ENCODE data around the gene ADGRG3. TPM values are rescaled to one million over a fixed set of nuclear protein-coding genes. Genes with fewer than 3 reads are reported as not detected.

The ADGRG3 gene
- total and polyA plus RNA-seq, 9 of the 15 experiments (the other 6 are each of a cell fraction or from before 2014, with no cell fraction given) = 0.09 to 0.52 (median 0.14) TPM; not detected in 3

DNA sequence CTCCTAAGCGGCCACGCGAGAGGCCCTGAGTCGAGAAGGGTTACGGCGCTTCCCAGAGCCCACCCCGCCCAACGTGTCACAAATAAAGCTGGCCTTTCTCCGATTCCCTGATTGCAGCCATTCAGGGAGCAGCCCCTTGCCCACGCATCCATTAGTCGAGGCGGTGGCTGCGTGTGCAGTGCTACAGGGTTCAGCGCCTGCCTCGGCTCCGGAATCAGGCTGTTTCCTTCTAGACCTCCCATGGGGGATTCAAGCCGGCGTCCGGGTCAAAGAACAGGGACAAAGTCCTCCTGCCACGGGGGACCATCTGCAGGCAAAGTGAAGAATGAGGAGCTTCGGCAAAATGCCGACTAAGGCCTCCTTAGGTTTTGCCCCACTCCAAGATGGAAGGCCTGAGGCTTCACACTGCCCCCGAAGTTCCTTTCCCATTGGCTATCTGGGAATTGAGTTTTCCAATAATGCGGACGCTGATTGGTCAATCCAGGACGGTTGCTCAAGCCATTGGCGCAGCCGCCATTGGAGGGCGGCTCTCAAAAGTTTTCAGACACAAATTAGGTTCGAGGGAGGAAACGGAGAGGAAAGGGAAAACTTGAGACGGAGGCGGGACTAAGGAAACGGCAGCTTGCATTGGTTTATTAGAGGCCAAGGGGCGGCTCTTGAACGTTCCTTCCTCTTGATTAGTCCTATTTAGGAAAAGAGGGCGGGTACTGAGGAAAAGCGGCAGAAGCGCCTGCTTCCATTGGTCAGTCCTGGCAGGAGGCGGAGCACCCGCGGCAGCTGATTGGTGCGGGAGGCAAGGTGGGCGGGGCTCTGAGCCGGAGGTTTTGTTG, 67.0 kb downstream of the ADGRG3 start (continued):
- no peak for TF ChIP-seq PBX2 (CRISPR knock-in tag; IDR thresholded peaks at IDR 0.05; ENCODE audit: low read depth)
- TF ChIP-seq PBX2 (tag; conservative IDR thresholded peaks at IDR 0.05; ENCODE audit: low read depth) = no peak
- TF ChIP-seq YY1 (IDR thresholded peaks at IDR 0.05; ENCODE audit: borderline replicate concordance in 1 of 3, control insufficient read depth in 1 of 3, extremely low read depth in 1 of 3, insufficient read depth in 3 of 3, insufficient read length in 1 of 3, insufficient replicate concordance in 2 of 3, low read depth in 1 of 3, low read length in 2 of 3) = peak; percentile 95 to 99 (median 99)
- peak; percentile 38 for TF ChIP-seq ZFP36 (IDR thresholded peaks at IDR 0.05; ENCODE audit: low read depth, low read length, partially characterized antibody)
- no peak for TF ChIP-seq MXI1 (IDR thresholded peaks at IDR 0.05; ENCODE audit: low read depth, low read length)
- no peak for TF ChIP-seq HINFP (tag; conservative IDR thresholded peaks at IDR 0.05; ENCODE audit: low read depth)
- TF ChIP-seq NEUROD1 (IDR thresholded peaks at IDR 0.05; ENCODE audit: borderline replicate concordance, low read depth, low read length, partially characterized antibody) = peak; percentile 99
- no peak for TF ChIP-seq CBX2 (IDR thresholded peaks at IDR 0.05; ENCODE audit: insufficient read depth, low read length, poor library complexity, severe bottlenecking)
- peak; percentile 16; the same call in 1 of the 2 replicates for TF ChIP-seq MYBL2 (IDR thresholded peaks at IDR 0.05; ENCODE audit: low read depth)
- TF ChIP-seq MYBL2 (CRISPR knock-in tag; IDR thresholded peaks at IDR 0.05; ENCODE audit: borderline replicate concordance) = no peak
- no peak for TF ChIP-seq RFX7 (CRISPR knock-in tag; IDR thresholded peaks at IDR 0.05)
- no peak for TF ChIP-seq TBL1XR1 (IDR thresholded peaks at IDR 0.05; ENCODE audit: low read length in 2 of 2)
- TF ChIP-seq POLR2H (tag; IDR thresholded peaks at IDR 0.05; ENCODE audit: low read depth) = no peak
- no peak for TF ChIP-seq PRMT5 (CRISPR knock-in tag; IDR thresholded peaks at IDR 0.05)
- TF ChIP-seq PRPF4 (IDR thresholded peaks at IDR 0.05; ENCODE audit: insufficient read depth, low read depth, low read length, poor library complexity, severe bottlenecking) = no peak
- TF ChIP-seq ZMIZ1 (IDR thresholded peaks at IDR 0.05; ENCODE audit: low read depth in 2 of 2, low read length in 2 of 2) = no peak
